HCT116 (cell line): ENCODE measurements around the gene CPNE7. TPM values are rescaled to one million over a fixed set of nuclear protein-coding genes. Genes with fewer than 3 reads are reported as not detected.
A peak's percentile ranks its signal among the peaks of the same experiment; 100 is the strongest.

Experiments
- ATAC-seq: fragments of 200-7000 bp; cut with Tn5 transposase; 2 replicates; pipeline ENCODE4 v1.9.1; 2020; ENCODE audit warnings: mild to moderate bottlenecking, moderate library complexity
- BruUV-seq: library from RNA; stranded (reverse); fragments of 400-500 nt; replicated peaks from 2 replicates; lab custom pipeline; 2021; lab: Mats Ljungman, UMichigan
- CTCF ChIA-PET: fragments of 300-600 bp; sonication (Branson Sonifier 250); formaldehyde crosslinking; loops from one replicate; lab custom pipeline; 2021; ENCODE audit warnings: antibody characterized with exemption; lab: Charles Lee
- POLR2A ChIA-PET: fragments of 300-600, 350-600 bp; sonication (Branson Sonifier 250); formaldehyde crosslinking; loops from one replicate; lab custom pipeline; 2021; ENCODE audit warnings: antibody characterized with exemption; lab: Charles Lee
- RAD21 ChIA-PET, 2 experiments: fragments of 300-600 bp; sonication (Branson Sonifier 250); formaldehyde crosslinking; loops; one replicate each; lab custom pipeline; 2023; ENCODE audit warnings: low total read pairs in 2 of 2; ENCODE audit not compliant: uncharacterized antibody in 2 of 2, unreplicated experiment in 2 of 2, low non-redundant PET in 1 of 2; lab: Charles Lee
- DNase-seq: peaks from one replicate; pipeline ENCODE4 v3.0.0-alpha.2; 2010; ENCODE audit warnings: low read depth, low spot score
- H2AFZ ChIP-seq: fragments of 200-600 bp; shearing (Covaris generic), sonication (generic); 2 replicates; pipeline ENCODE4 v1.6.1; 2017; ENCODE audit warnings: low read depth, mixed run types, mixed read lengths, antibody characterized with exemption, low read length; ENCODE audit not compliant: poor library complexity, severe bottlenecking
- H3K27ac ChIP-seq: 2 replicates; pipeline ENCODE4 v1.5.1; 2012; ENCODE audit warnings: low read depth, low read length
- H3K27me3 ChIP-seq: fragments of 200-600 bp; sonication (generic); 2 replicates; pipeline ENCODE4 v1.6.1; 2016; ENCODE audit warnings: mixed run types, low read length, mixed read lengths; ENCODE audit not compliant: insufficient read depth
- H3K36me3 ChIP-seq, 2 experiments: fragments of 200-500 bp in 1 of 2; fragments of 200-600 bp in 1 of 2; sonication (Bioruptor generic) in 1 of 2; sonication (generic) in 1 of 2; 2 replicates each; pipeline versions ENCODE4 v1.5.1 to v1.6.1; 2014 to 2016; ENCODE audit warnings: low read length in 2 of 2, inconsistent platforms in 1 of 2, mixed read lengths in 1 of 2, mixed run types in 1 of 2; ENCODE audit not compliant: insufficient read depth in 2 of 2, control insufficient read depth in 1 of 2
- H3K4me1 ChIP-seq, 2 experiments: fragments of 200-600 bp in 1 of 2; sonication (generic) in 1 of 2; 2 replicates each; pipeline versions ENCODE4 v1.5.1 to v1.6.1; 2012 to 2017; ENCODE audit warnings: low read length in 2 of 2, inconsistent platforms in 1 of 2, mild to moderate bottlenecking in 1 of 2, mixed read lengths in 1 of 2, mixed run types in 1 of 2, moderate library complexity in 1 of 2; ENCODE audit not compliant: insufficient read depth in 2 of 2, control insufficient read depth in 1 of 2
- H3K4me2 ChIP-seq: fragments of 200-600 bp; sonication (generic); 2 replicates; pipeline ENCODE4 v1.6.1; 2017; ENCODE audit warnings: mixed run types, low read length, mixed read lengths
- H3K4me3 ChIP-seq, 2 experiments: fragments of 200-600 bp in 1 of 2; sonication (generic) in 1 of 2; replicated peaks in 1 of 2; 2 replicates each; pipeline ENCODE4 v1.5.1; 2011 to 2016; ENCODE audit warnings: low read length in 2 of 2, control low read depth in 1 of 2, low read depth in 1 of 2, mild to moderate bottlenecking in 1 of 2, mixed read lengths in 1 of 2, mixed run types in 1 of 2
- H3K79me2 ChIP-seq: fragments of 200-600 bp; sonication (generic); 2 replicates; pipeline ENCODE4 v1.6.1; 2017; ENCODE audit warnings: mild to moderate bottlenecking, mixed run types, low read length, moderate library complexity, mixed read lengths; ENCODE audit not compliant: insufficient read depth
- H3K9ac ChIP-seq: fragments of 200-600 bp; sonication (generic); 2 replicates; pipeline ENCODE4 v1.6.1; 2016; ENCODE audit warnings: low read length, mixed read lengths
- H3K9me2 ChIP-seq: fragments of 200-600 bp; sonication (generic), shearing (Covaris generic); 2 replicates; pipeline ENCODE4 v1.6.1; 2017; ENCODE audit warnings: mixed run types, mild to moderate bottlenecking, moderate library complexity; ENCODE audit not compliant: insufficient read depth
- H3K9me3 ChIP-seq, 2 experiments: fragments of 200-500 bp in 1 of 2; fragments of 200-600 bp in 1 of 2; sonication (Bioruptor generic) in 1 of 2; sonication (generic) in 1 of 2; 2 replicates each; pipeline ENCODE4 v1.6.1; 2014 to 2017; ENCODE audit warnings: low read length in 2 of 2, mixed read lengths in 2 of 2, inconsistent platforms in 1 of 2, low read depth in 1 of 2, mild to moderate bottlenecking in 1 of 2, mixed run types in 1 of 2, moderate library complexity in 1 of 2; ENCODE audit not compliant: control insufficient read depth in 1 of 2, insufficient read depth in 1 of 2
- H4K20me1 ChIP-seq: fragments of 200-600 bp; sonication (generic), shearing (Covaris generic); 2 replicates; pipeline ENCODE4 v1.6.1; 2017; ENCODE audit warnings: mixed run types, mild to moderate bottlenecking, moderate library complexity; ENCODE audit not compliant: insufficient read depth
- CEBPB ChIP-seq: IDR thresholded peaks from 2 replicates; pipeline ENCODE4 v1.6.1; 2012; ENCODE audit warnings: low read depth
- EZH2phosphoT487 ChIP-seq: fragments of 200-600 bp; IDR thresholded peaks from 2 replicates; pipeline ENCODE4 v1.6.1; 2018; ENCODE audit warnings: antibody characterized with exemption, borderline replicate concordance
- FOSL1 ChIP-seq: IDR thresholded peaks from 2 replicates; pipeline ENCODE4 v1.6.1; 2012; ENCODE audit warnings: low read depth
- POLR2AphosphoS5 ChIP-seq: IDR thresholded peaks from 2 replicates; pipeline ENCODE4 v1.6.1; 2011; ENCODE audit warnings: mild to moderate bottlenecking, low read depth, low read length, moderate library complexity
- RAD21 ChIP-seq: IDR thresholded peaks from 2 replicates; pipeline ENCODE4 v1.6.1; 2012; ENCODE audit warnings: low read depth, mild to moderate bottlenecking
- SP1 ChIP-seq: IDR thresholded peaks from 2 replicates; pipeline ENCODE4 v1.6.1; 2012; ENCODE audit warnings: low read depth
- intact Hi-C: fragments of 100-400 bp; cut with micrococcal nuclease; formaldehyde crosslinking; loops from 2 replicates; pipeline ENCODE4 v1.10.0; 2022
- total RNA-seq: library from RNA; stranded (reverse); gene quantifications from one replicate; pipeline ENCODE4 v1.2.1, GENCODE V29; 2021; ENCODE audit not compliant: unreplicated experiment
- TF ChIP-seq, protein P1 (sequence below), 3 experiments: fragments of 200-600 bp in 1 of 3; sonication (generic) in 1 of 3; IDR thresholded peaks in 2 of 3; conservative IDR thresholded peaks in 1 of 3; 2 replicates each; pipeline ENCODE4 v1.5.1; 2012 to 2017; ENCODE audit warnings: low read depth in 2 of 3, low read length in 2 of 3, antibody characterized with exemption in 1 of 3, borderline replicate concordance in 1 of 3, control low read depth in 1 of 3, mild to moderate bottlenecking in 1 of 3, mixed read lengths in 1 of 3, mixed run types in 1 of 3, moderate library complexity in 1 of 3; ENCODE audit not compliant: insufficient read depth in 1 of 3
- TF ChIP-seq, protein P2 (sequence below): IDR thresholded peaks from 2 replicates; pipeline ENCODE4 v1.6.1; 2012
- TF ChIP-seq, protein P3 (sequence below): IDR thresholded peaks from 2 replicates; pipeline ENCODE4 v1.6.1; 2012; ENCODE audit warnings: low read depth

CPNE7 gene
- total RNA-seq, 1 experiment from 2014 or later = 201 TPM

DNA sequence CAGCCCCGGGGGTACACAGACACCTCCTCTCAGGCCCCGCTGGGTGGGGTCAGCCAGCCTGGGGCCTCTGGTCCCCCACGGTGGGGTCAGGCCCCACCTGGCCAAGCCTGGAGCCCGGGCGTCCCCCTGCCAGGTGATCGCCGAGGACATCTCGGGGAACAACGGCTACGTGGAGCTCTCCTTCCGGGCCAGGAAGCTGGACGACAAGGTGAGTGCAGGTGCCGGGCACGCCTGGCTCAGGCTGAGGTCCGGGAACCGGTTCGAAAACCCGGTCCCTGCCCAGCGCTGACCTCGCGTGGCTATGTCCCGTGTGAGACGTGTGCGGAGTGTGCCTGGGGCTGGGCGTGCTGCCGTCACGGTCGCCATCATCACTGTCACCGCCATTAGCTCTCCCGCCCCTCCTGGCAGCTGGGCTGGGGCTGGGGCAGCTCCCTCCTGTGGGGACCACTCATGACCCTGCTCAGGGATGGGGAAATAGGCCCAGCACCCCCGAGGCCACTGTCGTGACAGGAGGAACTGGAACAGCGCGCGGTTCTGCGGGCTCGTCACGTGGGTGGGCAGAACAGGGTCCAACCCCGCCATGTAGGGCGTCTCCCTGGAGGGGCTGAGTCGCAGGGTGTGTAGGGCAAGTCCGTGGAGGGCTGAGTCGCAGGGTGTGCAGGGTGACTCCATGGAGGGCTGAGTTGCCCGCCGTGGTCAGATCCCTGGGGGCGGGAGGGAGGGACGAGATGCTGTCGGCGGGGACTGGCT, 8.5 kb downstream of the CPNE7 start:
- Histone ChIP-seq H4K20me1 (no peaks in the 10 kb centered on the region; the same call in 1 of the 2 replicates), H3K36me3 (peaks cover 18 to 78% of the 10 kb centered on the region in 2 experiments)
- no peak for TF ChIP-seq RAD21
- TF ChIP-seq, all 23 proteins: peak for 0
- ATAC-seq (no peak), DNase-seq (no peak)
- ChIA-PET POLR2A (no interaction called here), CTCF (interaction anchor here (1.3 kb wide), 1 partner anchor 58 kb away, joined by 3 read pairs; no protein-coding TSS in a partner anchor), RAD21 (no interaction called here)
- no peak overlapping the region for H3K4me3 ChIP-seq
- intact Hi-C loops = no loop called here
- no peak overlapping the region for H2AFZ ChIP-seq
- no peak overlapping the region for H3K4me2 ChIP-seq
- peaks cover 34% of the 10 kb centered on the region for H3K79me2 ChIP-seq
- peaks cover 13 to 38% of the 10 kb centered on the region in 2 experiments for H3K4me1 ChIP-seq
- BruUV-seq = no TSS peak
- H3K27ac ChIP-seq = peak overlapping the region; percentile 5; the same call in 1 of the 2 replicates
- peaks cover 0 to 4% of the 10 kb centered on the region in 2 experiments; a peak in 1 of 4 replicates for H3K9me3 ChIP-seq
- H3K27me3 ChIP-seq = no peaks in the 10 kb centered on the region
- no peaks in the 10 kb centered on the region for H3K9me2 ChIP-seq
- no peak overlapping the region for H3K9ac ChIP-seq

DNA sequence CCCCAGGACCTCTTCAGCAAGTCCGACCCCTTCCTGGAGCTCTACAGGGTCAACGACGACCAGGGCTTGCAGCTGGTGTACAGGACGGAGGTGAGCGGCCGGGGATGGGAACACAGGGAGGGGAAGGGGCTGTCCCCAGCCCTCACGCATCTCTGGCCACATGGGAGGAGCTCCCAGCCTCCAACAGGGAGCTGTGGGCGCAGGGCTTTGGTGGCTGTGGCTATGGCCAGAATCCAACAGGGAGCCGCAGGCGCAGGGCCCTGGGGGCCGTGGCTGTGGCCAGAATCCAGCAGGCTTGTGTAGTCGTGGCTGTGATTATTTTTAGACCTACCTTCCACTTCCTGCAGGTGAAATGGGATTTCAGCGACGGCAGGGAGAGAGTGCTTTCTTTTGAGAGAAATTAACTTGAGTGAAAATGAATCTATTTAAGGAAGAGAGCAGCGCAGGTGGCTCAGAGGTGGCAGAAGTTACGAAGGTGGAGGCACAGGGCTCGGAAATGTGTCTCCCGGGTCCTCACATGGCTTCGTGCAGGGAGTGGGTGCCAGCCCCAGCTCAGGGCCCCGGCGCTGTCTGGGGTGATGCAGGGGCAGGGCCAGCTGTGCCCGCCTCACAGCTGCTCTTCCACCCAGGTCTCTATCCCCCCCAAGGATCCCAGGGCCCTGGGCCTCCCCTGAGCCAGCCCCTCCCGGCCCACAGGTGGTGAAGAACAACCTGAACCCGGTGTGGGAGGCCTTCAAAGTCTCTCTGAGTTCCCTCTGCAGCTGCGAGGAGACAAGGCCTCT, 9.4 kb downstream of the CPNE7 start:
- H3K79me2 ChIP-seq = peaks cover 29% of the 10 kb centered on the region

More for the DNA sequence above, 9.4 kb downstream of the CPNE7 start:
- DNase-seq = no peak
- Histone ChIP-seq H3K4me1 (peaks cover 13 to 38% of the 10 kb centered on the region in 2 experiments), H3K4me3 (no peak overlapping the region), H3K4me2 (no peak overlapping the region), H3K27ac (peak overlapping the region; percentile 18; the same call in 1 of the 2 replicates)
- RAD21 ChIA-PET = no interaction called here
- no peak for TF ChIP-seq EZH2phosphoT487
- TF ChIP-seq, protein P1, sequence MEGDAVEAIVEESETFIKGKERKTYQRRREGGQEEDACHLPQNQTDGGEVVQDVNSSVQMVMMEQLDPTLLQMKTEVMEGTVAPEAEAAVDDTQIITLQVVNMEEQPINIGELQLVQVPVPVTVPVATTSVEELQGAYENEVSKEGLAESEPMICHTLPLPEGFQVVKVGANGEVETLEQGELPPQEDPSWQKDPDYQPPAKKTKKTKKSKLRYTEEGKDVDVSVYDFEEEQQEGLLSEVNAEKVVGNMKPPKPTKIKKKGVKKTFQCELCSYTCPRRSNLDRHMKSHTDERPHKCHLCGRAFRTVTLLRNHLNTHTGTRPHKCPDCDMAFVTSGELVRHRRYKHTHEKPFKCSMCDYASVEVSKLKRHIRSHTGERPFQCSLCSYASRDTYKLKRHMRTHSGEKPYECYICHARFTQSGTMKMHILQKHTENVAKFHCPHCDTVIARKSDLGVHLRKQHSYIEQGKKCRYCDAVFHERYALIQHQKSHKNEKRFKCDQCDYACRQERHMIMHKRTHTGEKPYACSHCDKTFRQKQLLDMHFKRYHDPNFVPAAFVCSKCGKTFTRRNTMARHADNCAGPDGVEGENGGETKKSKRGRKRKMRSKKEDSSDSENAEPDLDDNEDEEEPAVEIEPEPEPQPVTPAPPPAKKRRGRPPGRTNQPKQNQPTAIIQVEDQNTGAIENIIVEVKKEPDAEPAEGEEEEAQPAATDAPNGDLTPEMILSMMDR (IDR thresholded peaks at IDR 0.05 in 2 of 3, conservative IDR thresholded peaks at IDR 0.05 in 1 of 3; ENCODE audit: borderline replicate concordance in 1 of 3, insufficient read depth in 1 of 3, low read depth in 2 of 3, low read length in 2 of 3) = no peak
- no peak for TF ChIP-seq CEBPB
- TF ChIP-seq, protein P2, sequence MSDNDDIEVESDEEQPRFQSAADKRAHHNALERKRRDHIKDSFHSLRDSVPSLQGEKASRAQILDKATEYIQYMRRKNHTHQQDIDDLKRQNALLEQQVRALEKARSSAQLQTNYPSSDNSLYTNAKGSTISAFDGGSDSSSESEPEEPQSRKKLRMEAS = no peak
- no peak for TF ChIP-seq POLR2AphosphoS5
- TF ChIP-seq, protein P3, sequence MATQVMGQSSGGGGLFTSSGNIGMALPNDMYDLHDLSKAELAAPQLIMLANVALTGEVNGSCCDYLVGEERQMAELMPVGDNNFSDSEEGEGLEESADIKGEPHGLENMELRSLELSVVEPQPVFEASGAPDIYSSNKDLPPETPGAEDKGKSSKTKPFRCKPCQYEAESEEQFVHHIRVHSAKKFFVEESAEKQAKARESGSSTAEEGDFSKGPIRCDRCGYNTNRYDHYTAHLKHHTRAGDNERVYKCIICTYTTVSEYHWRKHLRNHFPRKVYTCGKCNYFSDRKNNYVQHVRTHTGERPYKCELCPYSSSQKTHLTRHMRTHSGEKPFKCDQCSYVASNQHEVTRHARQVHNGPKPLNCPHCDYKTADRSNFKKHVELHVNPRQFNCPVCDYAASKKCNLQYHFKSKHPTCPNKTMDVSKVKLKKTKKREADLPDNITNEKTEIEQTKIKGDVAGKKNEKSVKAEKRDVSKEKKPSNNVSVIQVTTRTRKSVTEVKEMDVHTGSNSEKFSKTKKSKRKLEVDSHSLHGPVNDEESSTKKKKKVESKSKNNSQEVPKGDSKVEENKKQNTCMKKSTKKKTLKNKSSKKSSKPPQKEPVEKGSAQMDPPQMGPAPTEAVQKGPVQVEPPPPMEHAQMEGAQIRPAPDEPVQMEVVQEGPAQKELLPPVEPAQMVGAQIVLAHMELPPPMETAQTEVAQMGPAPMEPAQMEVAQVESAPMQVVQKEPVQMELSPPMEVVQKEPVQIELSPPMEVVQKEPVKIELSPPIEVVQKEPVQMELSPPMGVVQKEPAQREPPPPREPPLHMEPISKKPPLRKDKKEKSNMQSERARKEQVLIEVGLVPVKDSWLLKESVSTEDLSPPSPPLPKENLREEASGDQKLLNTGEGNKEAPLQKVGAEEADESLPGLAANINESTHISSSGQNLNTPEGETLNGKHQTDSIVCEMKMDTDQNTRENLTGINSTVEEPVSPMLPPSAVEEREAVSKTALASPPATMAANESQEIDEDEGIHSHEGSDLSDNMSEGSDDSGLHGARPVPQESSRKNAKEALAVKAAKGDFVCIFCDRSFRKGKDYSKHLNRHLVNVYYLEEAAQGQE = no peak
- no peak for TF ChIP-seq SP1
- TF ChIP-seq FOSL1 = no peak
- TF ChIP-seq, all 23 proteins: peak for 0
- no peak for ATAC-seq
- no TSS peak for BruUV-seq
- no peak overlapping the region for H3K9ac ChIP-seq
- intact Hi-C loops = no loop called here
- ChIA-PET POLR2A (no interaction called here), CTCF (interaction anchor here (1.3 kb wide), 1 partner anchor 57 kb away, joined by 3 read pairs; no protein-coding TSS in a partner anchor)
- no peak overlapping the region for H2AFZ ChIP-seq
- H3K9me2 ChIP-seq = no peaks in the 10 kb centered on the region
- no peaks in the 10 kb centered on the region; the same call in 1 of the 2 replicates for H4K20me1 ChIP-seq
- H3K27me3 ChIP-seq = no peaks in the 10 kb centered on the region
- H3K36me3 ChIP-seq = peaks cover 20 to 78% of the 10 kb centered on the region in 2 experiments
- H3K9me3 ChIP-seq = no peaks in the 10 kb centered on the region; a peak in 1 of 4 replicates
